NCI-H2196 (cell line): ENCODE results near the gene BMP8A.
"Not testable (repeated sequence)": the region's sequence is repeated elsewhere in the genome, so short reads cannot be mapped to it uniquely, and the experiment has no call there.

ENCODE experiments used
- DNase-seq: peaks from one replicate; lab custom pipeline; 2025; ENCODE audit not compliant: unreplicated experiment; lab: John Stamatoyannopoulos, UW

Gene BMP8A

DNA sequence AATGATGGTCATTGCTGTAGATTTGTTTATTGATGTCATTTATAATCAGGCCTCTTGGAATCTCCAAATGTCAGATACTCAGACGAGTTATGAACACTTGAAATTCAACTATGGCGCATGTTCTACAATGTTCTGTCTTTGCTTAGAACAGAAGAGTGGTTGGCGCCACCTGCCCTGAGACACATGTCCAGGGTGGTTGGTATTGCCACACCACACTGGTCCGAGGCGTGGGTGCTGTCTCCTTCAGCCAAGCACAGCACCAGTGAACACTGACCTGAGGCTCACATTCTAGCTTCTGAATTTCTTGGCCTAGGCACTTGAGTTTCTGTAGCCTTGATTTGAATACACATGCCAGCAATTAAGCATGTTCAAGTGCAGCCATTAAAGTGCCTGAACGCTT is 10.1 kb upstream of the BMP8A start:
- DNase-seq: no peak

DNA sequence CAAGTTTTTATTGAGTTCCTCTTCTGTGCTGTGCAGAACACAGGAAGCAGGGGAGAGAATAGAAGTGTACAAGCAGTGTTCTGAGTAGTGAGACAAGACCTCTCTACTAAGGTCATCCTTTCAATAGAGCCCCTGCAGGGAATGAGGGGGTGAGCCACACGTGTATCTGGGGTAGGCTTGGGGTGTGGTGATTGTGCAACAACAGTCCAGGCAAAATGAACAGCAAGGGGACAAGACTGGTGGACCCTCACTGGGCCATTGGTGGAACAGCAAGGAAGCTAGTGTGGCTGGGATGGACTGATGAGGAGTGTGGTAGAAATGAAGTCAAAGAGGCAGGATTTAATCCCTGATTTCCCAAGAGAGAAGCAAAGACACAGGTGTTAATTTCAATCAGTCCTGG is 8.2 kb upstream of the BMP8A start:
- DNase-seq: no peak

DNA sequence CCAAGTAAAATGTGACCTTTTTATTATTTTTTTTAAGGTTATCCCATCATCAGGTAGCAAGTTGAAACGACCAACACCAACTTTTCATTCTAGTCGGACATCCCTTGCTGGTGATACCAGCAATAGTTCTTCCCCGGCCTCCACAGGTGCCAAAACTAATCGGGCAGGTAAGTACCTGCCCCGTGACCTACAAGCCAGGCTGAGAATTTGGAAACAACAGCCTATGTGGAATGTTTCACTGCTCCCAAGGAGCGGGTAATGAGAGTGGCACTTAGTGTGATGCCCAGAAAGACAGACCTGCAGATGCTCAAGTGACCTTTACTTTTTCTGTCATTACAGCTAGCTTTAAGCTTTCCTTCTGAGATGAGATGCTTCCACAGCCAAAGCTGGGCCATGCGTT is 6.9 kb upstream of the BMP8A start:
- no peak for DNase-seq

DNA sequence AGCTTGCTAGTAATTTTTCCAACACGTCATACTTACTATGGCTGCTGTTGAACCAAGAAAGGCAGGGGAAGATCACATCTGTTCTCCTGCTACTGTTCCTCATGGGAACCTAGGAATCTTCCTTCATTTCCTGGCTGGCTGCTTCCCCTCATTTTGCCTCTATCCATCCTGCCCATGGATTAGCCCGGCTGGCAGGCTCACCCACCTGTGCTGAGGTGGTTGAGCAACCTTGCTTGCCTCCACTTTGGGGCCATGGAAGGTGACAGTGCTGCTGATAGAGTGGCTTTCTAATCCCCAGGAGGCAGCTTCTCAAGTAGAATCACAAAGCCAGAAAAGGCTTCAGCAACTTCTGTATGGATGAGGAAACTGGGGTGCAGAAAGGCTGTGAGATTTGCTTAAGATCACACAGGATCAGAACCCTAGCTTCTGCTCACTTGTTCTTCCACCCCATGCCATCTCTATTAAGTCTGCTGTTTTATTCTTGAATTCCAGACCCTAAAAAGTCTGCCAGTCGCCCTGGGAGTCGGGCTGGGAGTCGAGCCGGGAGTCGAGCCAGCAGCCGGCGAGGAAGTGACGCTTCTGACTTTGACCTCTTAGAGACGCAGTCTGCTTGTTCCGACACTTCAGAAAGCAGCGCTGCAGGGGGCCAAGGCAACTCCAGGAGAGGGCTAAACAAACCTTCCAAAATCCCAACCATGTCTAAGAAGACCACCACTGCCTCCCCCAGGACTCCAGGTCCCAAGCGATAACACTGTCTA is 6.2 kb upstream of the BMP8A start:
- DNase-seq: no peak

DNA sequence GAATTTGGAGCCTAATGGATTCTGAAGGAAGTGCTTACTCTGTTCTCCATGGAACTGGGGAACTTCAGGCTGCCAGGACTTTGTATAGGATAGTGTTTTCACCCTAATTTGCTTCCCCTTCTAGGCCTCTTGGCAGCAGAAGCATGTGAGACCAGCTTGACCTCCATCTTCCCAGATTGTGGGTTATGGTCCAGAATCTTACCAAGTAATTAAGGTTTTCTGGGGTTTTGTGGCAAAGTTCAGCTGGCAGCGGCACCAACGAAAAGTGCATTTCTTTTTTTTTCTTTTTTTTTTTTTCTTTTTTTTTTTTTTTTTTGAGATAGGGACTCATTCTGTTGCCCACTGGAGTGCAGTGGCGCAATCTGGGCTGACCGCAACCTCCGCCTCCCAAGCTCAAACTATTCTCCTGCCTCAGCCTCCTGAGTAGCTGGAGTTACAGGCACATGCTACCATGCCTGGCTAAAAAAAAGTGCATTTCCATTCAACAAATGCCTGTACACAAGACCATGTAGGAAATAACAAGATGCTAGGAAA is 3.4 kb upstream of the BMP8A start:
- no peak for DNase-seq

DNA sequence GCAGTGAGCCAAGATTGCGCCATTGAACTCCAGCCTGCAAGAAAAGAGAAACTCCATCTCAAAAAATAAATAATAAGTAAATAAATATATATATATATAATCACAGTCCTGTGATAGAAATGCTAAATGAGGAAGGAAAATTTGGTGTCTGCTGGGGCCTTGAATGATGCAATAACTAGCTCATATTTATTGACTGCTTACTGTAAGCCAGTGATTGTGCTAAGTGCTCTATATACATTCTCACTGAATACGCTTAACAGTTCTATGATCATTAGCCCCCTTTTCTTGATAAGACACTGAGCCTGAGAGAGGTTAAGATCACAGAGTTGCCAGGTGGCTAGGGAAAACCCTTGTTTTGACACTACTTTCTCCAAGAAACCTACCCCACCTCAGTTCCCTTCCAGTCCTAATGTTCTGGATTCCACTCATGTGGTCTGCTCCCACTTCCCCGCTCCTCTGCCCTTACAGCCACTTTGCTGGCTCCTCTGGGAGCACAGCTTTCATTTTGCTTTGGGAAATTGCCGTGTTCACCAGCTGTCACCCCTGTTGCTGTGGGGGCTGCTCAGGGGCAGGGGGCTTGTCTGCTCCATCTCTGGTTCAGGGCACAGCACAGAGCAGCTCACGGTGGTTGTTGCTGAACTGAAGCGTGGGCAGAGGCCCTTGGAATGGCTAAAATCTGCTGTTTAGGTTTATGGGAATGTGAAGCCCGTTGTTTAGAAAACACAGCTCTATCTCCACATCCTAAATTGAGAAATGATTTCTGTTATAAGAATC is 2.5 kb upstream of the BMP8A start:
- DNase-seq: no peak

DNA sequence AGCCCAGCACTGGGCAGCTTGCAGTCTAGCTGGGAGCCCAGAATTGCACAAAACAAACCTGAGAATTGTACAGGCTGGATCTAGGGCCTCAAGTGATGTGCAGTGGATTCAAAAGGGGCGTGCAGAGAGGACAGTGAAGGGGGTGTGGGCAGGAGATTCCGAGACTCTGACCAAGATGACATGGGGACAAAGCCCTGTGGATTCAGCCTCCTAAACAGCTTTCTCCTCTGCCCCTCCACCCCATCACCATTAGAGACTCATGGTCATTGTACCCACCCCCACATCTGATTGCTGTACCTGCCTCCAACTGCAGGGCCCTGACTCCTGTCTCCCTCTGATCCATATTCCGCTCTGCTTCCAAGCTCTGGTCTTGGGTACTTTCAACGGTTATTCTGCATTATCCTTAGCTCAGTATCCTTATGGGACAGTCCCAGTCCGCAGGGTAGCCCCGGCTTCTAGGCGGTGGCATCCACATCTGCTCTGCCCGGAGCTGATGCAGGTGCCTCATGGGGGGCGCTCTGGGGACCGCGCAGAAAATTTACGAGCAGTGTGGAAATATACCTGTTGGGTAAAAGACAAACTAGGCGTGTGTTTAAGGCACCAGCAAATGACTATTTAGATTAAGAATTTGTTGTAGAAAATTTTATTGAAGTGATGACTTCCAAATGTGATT is 1.7 kb upstream of the BMP8A start:
- DNase-seq: no peak

DNA sequence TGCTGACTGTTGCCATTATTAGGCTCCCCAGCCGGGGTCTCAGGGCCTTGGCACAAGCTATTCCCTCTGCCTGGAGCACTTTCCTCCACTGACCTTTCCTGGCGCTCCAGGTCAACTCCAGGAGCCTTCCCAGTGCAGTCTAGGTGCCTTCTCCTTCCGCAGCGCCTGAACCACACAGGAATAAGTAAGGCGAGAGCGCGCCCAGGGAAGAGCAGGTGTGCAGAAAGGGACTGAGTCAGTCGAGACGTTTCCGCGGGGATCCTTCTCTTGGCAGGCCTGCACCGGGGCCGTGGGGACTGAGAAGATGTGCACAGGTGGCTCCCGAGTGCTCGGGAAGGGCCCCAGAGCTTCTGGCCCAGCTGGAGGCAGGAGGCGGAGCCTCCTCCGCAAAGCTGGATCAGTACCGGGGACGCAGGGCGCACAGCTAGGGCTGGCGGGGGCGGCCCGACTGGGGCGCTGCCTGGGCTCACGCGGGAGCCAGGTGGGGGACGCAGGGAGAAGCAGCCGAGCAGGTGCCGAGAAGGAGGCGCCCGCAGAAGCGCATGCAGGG is 765 bp upstream of the BMP8A start:
- DNase-seq: peak; percentile 65

DNA sequence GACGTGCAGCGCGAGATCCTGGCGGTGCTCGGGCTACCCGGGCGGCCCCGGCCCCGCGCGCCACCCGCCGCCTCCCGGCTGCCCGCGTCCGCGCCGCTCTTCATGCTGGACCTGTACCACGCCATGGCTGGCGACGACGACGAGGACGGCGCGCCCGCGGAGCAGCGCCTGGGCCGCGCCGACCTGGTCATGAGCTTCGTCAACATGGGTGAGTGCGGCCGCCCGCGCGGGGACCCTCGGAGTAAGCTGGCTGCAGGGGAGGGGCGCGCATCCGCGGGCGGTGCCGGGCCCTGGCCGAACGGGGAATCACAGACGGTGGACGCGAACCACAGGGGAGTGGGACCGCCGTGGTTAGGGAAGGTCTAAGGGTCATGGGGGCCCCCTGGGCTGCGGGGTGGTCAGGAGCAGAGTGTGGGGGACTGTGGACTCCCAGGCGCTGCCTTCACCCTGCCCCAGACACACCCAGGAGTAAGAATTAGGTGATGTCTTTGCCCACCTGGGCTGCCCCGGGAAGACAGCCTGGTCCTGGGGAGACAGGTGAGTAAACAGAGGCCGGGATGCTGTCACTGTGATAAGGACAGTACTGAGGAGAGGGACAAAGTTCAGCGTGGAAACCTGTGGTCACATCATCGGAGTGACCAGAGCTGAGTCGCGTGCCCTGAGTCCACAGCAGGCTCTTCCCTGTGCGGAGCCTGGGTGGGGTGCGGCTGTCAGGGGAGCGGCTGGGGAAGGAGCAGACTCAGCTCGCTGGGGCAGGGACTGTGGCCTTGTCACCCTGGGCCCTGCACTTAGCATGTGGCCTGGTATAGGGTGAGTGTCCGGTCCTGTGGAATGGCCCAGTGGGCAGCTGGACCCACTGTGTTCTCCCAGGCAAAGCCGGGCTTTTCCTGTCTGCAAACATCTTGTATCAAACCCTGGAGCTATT is 944 bp downstream of the BMP8A start:
- DNase-seq: not testable (repeated sequence)

DNA sequence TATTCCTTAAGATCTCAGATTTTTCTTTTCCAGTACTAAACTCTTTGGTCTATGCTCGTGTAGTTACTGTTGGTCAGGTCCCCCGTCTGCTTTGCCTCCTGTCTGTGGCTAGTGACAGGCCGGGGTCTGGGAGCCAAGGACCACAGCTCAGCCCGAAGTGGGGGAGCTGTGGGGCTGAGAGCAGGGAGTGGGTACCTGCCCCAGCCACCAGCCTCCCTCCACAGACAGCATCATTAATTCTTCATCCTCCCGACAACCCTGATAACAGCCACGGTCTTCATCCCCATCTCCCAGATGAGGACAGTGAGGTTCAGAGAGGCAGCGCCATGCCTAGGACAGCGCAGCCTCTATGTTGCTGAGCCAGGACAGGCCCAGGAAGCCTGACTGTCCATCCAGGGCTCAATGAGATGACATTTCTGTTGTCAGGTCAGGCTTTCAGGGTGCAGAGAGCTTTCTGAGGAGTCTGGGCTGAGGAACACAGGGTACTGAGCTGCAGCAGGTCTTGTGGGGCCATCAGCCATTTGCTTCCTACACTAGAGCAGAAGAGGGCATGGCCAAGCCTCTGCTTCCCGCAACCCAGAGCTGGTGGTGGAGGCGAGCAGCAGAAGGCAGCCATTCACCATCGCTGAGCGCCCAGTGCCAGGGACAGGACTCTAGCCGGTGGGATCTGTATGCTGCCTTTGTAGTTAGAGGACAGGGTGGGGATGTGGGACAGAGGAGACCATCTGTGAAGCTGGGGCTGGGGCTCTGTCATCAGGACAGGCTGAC is 1.8 kb downstream of the BMP8A start:
- not testable (repeated sequence) for DNase-seq

DNA sequence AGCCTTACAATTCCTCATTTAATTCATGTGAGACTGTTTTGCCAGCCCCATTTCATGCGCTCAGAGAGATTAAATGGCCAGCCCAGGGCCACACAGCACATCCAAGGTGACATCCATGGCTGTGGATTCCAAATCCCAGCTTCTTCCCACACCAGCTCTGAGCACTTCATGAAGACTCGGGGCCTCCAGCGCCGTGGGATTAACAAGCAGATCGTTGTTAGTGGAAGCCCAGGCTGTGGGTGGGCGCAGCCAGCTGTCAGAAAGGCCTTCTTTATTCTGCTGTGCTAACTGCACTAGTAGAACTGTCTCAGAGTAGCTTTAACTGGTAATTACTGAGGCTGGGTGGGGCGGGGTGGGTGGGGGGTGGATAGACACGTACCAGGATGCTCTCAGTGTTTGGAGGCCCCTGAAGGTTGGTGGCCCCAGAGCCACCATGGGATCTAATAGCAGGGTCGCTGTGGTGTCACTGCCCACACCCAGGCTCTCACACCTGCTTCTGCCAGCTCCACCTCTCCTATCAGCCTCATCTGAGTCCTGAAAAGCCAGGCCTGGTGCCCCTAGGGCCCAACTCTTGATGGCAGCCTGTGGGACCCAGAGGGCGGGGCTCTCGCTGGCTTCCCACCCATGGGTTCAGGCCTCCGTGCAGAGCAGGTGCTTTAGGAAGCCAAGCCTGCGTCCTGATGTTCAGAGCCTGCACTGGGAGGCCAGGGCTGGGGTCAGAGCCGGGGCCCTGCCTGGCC is 3.4 kb downstream of the BMP8A start:
- no peak for DNase-seq

DNA sequence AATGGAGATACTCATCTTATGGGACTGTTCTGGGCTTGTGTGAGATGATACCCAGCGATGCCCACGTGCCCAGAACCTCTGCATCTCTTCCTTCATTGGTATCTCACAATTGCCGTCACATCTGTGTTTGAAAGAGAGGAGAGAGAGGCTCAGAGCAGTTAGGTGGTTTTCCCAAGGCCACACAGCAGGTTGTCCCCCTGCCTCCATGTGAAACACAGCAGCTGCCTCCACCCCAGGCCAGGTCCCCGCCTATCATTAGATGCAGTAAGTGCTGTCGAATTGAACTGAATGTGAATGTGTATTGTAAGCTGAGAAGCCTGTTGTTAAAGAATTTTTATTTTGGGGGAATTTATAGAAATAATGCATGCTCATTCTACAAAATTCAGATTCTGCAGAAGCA is 5.1 kb downstream of the BMP8A start:
- not testable (repeated sequence) for DNase-seq

DNA sequence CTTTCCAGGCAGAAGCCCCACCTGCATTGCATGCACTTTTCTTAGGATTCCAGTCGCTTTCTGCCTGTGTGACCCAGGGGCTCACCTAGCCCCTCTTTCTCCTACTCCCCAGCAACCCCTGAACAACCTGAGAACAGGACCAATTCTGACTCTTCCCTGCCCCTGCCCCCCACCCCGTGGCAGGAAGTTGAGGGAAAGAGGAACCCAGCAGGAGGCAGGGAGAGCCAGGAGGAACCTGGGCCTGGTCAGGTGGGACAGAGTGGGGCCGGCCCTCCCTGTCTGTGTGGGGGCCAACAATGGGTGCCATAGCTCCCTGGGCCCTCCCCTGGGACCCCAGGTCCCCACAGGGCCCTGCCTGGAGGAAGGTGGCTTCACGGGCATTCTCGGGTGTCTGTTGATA is 6.1 kb downstream of the BMP8A start:
- DNase-seq: no peak

DNA sequence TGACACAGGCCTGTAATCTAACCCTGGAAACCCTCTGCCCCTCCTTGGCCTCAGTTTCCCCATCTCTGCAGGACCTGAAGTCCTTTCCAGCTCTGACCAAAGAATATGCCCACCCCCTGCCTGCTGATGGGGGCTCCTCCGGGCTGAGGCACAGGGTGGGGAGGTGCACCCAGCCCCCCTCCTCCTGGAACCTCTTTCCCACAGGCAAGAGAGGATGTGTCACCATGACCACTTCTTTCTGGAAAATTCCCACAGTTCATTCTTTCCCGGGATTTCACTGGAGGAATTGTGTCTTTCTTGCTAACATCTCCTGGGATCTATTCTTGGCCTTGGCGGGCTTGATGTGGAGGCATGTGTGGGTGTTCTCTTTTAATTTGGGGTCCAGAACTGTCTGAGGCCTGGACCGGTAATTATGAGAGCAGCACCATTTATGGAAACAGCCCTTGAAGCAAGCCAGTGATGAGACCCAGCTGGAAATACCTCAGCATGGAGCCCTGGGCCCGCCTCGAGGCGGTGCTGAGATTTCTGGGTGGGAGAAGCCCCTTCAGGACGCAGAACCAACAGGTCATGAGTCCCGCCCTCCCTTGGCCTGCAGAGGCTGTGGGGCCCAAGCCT is 6.8 kb downstream of the BMP8A start:
- DNase-seq: not testable (repeated sequence)

DNA sequence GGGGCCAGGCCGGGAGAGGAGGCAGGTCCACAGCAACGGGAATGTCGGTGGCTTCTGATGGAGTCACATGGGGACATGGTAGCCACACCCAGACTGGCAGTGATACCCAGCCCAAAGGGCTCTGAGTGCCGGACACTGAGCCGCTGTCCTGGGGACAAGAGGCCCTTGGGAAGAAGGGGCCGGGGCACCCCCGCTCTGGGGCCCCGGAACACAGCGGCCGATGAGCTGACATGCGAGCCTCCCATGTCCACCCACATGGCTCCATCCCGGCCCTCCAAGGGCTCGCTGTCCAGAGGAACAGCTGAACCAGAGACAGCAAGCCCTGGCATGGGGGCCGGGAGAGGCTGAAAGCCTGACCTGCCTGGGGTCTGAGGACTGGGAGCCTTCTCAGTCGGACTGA is 7.4 kb downstream of the BMP8A start:
- DNase-seq: not testable (repeated sequence)

DNA sequence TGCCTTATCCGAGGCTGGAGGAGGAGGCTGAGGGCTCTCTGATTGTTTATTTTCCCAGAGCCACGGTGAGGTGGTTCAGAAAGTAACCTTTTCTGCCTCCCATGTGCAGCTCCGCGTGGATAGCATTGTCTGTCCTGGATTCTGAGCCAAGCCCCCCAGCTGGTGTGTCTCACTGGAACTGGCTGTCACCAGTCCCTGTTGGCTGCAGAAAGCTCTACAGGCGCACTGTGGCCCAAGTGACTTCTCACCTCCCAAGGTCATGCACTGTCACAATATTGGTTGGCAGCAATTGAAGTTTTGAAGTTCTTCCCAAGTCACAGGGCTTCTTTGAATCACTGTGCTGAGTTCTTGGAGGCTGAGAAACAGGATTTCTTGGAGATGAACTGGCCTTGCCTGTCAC is 8.2 kb downstream of the BMP8A start:
- no peak for DNase-seq

DNA sequence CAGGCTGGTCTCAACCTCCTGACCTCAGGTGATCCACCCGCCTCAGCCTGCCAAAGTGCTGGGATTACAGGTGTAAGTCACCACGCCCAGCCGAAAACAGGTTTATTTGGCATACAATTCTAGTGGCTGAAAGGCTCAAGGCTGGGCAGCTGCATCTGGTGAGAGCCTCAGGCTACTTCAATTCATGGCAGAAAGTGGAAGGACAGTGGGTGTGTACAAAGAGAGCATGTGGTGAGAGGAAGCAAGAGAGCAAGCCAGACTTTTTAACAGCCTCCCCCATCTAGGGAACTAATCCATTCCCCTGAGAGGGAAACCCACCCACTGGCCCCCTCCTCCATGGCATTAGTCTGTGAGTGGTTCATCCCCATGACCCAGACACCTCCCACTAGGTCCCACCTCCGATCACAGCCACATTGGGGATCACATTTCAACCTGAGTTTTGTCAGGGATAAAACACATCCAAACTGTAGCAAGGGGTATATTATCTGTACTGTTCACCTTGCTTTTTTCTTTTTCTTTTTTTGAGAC is 9.5 kb downstream of the BMP8A start:
- DNase-seq: no peak

DNA sequence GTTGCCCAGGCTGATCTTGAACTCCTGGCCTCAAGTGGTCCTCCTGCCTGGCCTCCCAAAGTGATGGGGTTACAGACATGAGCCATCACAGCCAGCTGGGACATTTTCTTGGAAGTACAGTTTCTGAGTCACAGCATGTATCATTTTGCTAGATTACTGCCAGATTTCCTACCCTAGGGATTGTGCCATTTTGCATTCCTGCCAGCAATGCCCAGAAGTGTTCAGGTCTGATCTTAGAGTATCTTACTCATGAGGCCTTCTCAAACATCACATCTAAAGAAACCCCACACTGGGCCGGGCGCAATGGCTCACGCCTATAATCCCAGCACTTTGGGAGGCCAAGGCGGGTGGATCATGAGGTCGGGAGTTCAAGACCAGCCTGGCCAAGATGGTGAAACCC is 10.2 kb downstream of the BMP8A start:
- DNase-seq: no peak
